Right renal cortex interstitium (tissue), 3 donors: ENCODE measurements around the gene NOXA1. TPM values are rescaled to one million over a fixed set of nuclear protein-coding genes. Genes with fewer than 3 reads are reported as not detected.

Source experiments
- DNase-seq, 3 donors: peaks; one replicate each; pipeline ENCODE4 v3.0.0-alpha.2; 2013; ENCODE audit warnings: low read depth in 3 of 3, low spot score in 2 of 3
- polyA plus RNA-seq, 3 donors: library from polyadenylated mRNA; unstranded; fragments of 120-200 nt; gene quantifications; one replicate each; pipeline ENCODE4 v1.2.1, GENCODE V29; 2013; ENCODE audit not compliant: insufficient read length in 3 of 3

The NOXA1 gene
- polyA plus RNA-seq, 3 donors: 3.9 to 4.9 (median 4.8) TPM

- DNase-seq: no peak
Measured at GRCh38 chr9:137387114-137387890, 35.9 kb upstream of the NOXA1 start.

GRCh38 chr9:137387891-137388560 is 35.2 kb upstream of the NOXA1 start:
- DNase-seq: no peak

- no peak for DNase-seq
Measured at GRCh38 chr9:137388589-137389427, 34.4 kb upstream of the NOXA1 start.

GRCh38 chr9:137389428-137389746 is 33.8 kb upstream of the NOXA1 start:
- no peak for DNase-seq

- no peak for DNase-seq
Measured at GRCh38 chr9:137390553-137391410, 32.4 kb upstream of the NOXA1 start.

- no peak for DNase-seq
Measured at GRCh38 chr9:137391411-137391754, 31.8 kb upstream of the NOXA1 start.

GRCh38 chr9:137392232-137393007 is 30.8 kb upstream of the NOXA1 start:
- DNase-seq: no peak

GRCh38 chr9:137393176-137394150 is 29.7 kb upstream of the NOXA1 start:
- no peak for DNase-seq

GRCh38 chr9:137394866-137395665 is 28.1 kb upstream of the NOXA1 start:
- no peak for DNase-seq

- DNase-seq: no peak
Measured at GRCh38 chr9:137395666-137396010, 27.6 kb upstream of the NOXA1 start.

- DNase-seq: no peak
Measured at GRCh38 chr9:137396227-137396626, 27.0 kb upstream of the NOXA1 start.

- no peak for DNase-seq
Measured at GRCh38 chr9:137396634-137397367, 26.4 kb upstream of the NOXA1 start.

- no peak for DNase-seq
Measured at GRCh38 chr9:137397675-137398423, 25.3 kb upstream of the NOXA1 start.

GRCh38 chr9:137398561-137399468 is 24.4 kb upstream of the NOXA1 start:
- no peak for DNase-seq

GRCh38 chr9:137402746-137403145 is 20.4 kb upstream of the NOXA1 start:
- DNase-seq: no peak

GRCh38 chr9:137403269-137403668 is 19.9 kb upstream of the NOXA1 start:
- no peak for DNase-seq
